Measurements from ENCODE around the gene RADIL. TPM values are rescaled to one million over a fixed set of nuclear protein-coding genes. Genes with fewer than 3 reads are reported as not detected.

The RADIL gene
- polyA plus RNA-seq, 2 donors, result 0.29 to 0.93 TPM

DNA sequence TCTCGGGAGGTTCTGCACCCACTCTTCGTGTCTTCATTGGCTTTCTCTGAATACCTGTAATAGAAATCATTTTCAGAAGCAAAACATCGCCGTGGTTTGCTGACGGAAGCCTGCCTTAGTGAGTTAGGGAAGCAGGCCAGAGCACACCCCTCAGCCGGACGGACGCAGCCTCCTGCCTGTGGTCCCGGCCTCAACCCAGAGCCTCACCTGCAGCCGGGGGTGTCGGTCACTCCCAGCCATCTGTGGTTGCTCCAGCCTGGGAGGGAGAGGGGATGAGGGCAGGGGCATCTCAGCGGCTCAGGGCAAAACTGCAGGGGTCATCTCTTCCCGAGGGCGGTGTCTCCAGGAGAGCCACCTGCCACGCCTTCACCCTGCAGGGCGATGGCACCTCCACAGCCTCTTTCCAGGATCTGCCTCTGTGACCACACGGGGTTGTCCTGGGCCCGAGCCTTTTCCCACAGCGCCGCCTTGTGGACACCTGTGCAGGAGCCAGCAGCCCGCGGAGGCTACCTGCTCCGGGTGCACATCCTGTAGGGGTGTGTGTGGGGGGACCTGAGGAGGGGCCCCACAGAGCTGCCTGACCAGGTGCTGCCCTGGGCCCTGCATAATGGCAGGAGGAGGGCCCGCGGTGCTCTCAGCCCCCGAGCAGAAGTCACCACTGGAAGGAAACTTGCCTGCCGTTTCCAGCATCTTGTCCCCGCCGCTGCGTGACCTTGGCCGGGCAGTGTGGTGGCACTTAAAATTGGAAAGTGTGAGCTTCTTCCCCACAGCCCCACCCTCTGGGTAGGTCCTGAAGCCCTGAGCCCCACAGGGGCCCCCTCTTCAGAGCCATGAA lies 129.7 kb downstream of the RADIL start:
- Histone ChIP-seq H3K9me3 (ENCODE audit: control insufficient read depth in 2 of 2, insufficient read depth in 1 of 2, low read depth in 1 of 2, low read length in 1 of 2) (no peaks in the 10 kb centered on the region), H3K27ac (ENCODE audit: low read depth in 2 of 2, low read length in 1 of 2) (no peak overlapping the region)

DNA sequence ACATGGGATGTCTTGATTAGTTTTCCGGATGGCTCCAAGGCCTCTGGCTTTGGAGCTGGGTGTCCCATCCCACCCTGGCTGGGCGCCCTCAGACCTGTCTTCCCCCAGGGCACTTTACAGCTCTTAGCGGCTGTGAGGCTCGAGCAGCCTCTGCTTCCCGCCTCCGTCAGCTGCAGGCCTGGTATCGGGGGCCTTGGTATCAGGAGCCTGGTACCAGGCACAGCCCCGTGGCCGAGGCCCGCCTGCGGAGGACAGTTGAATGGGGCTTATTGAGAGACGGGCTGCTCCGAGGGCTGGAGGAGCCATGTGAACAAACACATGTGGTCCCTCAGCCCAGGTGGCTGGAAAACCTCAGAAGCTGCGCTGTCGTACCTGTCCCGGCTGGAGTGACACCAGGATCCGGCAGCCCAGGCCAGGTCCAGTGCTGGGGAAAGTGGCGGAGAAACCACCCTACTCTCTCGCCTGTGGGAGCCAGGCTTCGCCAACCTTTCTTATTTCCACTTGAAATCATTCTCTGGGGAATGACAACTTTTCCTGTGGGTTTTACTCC lies 132.0 kb downstream of the RADIL start:
- peaks cover 0 to 18% of the 10 kb centered on the region in 2 donors for H3K36me3 ChIP-seq (ENCODE audit: control insufficient read depth in 2 of 2, insufficient read depth in 2 of 2, low read length in 1 of 2)
- H3K4me3 ChIP-seq (ENCODE audit: low read depth in 1 of 2, low read length in 2 of 2), result no peak overlapping the region
- H3K27ac ChIP-seq (ENCODE audit: low read depth in 2 of 2, low read length in 1 of 2), result no peak overlapping the region
- H3K4me1 ChIP-seq (ENCODE audit: control insufficient read depth in 2 of 2, insufficient read depth in 2 of 2, low read length in 1 of 2), result peaks cover 0 to 6% of the 10 kb centered on the region in 2 donors
- no peaks in the 10 kb centered on the region for H3K9me3 ChIP-seq (ENCODE audit: control insufficient read depth in 2 of 2, insufficient read depth in 1 of 2, low read depth in 1 of 2, low read length in 1 of 2)
- WGBS, 2 donors, result 81 to 93% methylated on average over 20 of the region's 20 CpGs
- H3K27me3 ChIP-seq (ENCODE audit: control insufficient read depth in 1 of 2, insufficient read depth in 2 of 2, low read length in 2 of 2), result no peaks in the 10 kb centered on the region

More for the DNA sequence above, 129.7 kb downstream of the RADIL start:
- Histone ChIP-seq H3K4me1 (ENCODE audit: control insufficient read depth in 2 of 2, insufficient read depth in 2 of 2, low read length in 1 of 2) (peaks cover 0 to 3% of the 10 kb centered on the region in 2 donors), H3K36me3 (ENCODE audit: control insufficient read depth in 2 of 2, insufficient read depth in 2 of 2, low read length in 1 of 2) (peaks cover 0 to 30% of the 10 kb centered on the region in 2 donors), H3K4me3 (ENCODE audit: low read depth in 1 of 2, low read length in 2 of 2) (no peak overlapping the region), H3K27me3 (ENCODE audit: control insufficient read depth in 1 of 2, insufficient read depth in 2 of 2, low read length in 2 of 2) (no peaks in the 10 kb centered on the region)
- WGBS, 2 donors, result 47 to 48% methylated on average over 31 of the region's 31 CpGs

DNA sequence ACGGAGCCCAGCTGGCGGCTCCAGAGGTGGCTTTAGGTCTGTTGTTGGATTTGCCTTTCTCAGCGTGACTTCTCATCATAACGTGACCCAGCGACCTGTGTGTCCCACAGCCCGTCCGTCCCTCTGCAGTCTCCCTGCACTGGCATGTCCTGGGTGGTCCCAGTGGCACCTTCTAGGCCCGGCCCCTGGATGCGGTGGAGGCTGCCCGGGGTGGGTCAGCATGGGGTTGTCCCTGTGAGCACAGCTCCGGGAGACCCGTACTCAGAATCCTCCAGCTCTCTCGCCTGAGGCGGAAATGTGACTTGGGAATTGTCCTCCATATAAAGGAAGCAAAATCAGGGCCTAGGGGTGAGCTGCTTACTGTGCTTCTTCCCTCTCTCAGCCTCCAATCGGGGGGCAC lies 133.7 kb downstream of the RADIL start:
- Histone ChIP-seq H3K27me3 (ENCODE audit: control insufficient read depth in 1 of 2, insufficient read depth in 2 of 2, low read length in 2 of 2) (no peaks in the 10 kb centered on the region), H3K4me1 (ENCODE audit: control insufficient read depth in 2 of 2, insufficient read depth in 2 of 2, low read length in 1 of 2) (peaks cover 0 to 6% of the 10 kb centered on the region in 2 donors), H3K36me3 (ENCODE audit: control insufficient read depth in 2 of 2, insufficient read depth in 2 of 2, low read length in 1 of 2) (peaks cover 0 to 10% of the 10 kb centered on the region in 2 donors), H3K27ac (ENCODE audit: low read depth in 2 of 2, low read length in 1 of 2) (no peak overlapping the region), H3K9me3 (ENCODE audit: control insufficient read depth in 2 of 2, insufficient read depth in 1 of 2, low read depth in 1 of 2, low read length in 1 of 2) (no peaks in the 10 kb centered on the region), H3K4me3 (ENCODE audit: low read depth in 1 of 2, low read length in 2 of 2) (no peak overlapping the region)
- WGBS, 2 donors, result 92 to 94% methylated on average over 15 of the region's 15 CpGs

DNA sequence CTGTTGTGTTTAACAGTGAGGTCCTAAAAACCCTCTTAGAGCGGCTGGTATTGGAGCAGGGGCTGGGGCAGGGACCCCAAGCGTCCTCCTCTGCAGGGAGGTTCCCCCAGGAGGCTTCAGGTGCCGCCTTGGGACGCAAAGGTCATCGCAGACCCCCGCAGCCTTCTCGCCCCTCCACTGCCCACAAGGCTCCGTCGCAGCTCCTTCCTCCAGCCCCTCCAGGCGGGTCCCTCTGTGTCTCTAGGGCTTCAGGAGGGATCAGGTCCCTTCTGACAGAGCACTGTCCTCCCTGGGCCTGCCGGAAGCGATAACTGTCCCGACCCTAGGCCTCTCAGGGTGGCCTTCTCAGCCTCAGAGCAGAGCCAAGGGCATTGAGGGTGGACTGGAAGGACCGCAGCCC lies 134.2 kb downstream of the RADIL start:
- Histone ChIP-seq H3K36me3 (ENCODE audit: control insufficient read depth in 2 of 2, insufficient read depth in 2 of 2, low read length in 1 of 2) (peaks cover 0 to 6% of the 10 kb centered on the region in 2 donors), H3K4me3 (ENCODE audit: low read depth in 1 of 2, low read length in 2 of 2) (no peak overlapping the region), H3K27me3 (ENCODE audit: control insufficient read depth in 1 of 2, insufficient read depth in 2 of 2, low read length in 2 of 2) (no peaks in the 10 kb centered on the region), H3K27ac (ENCODE audit: low read depth in 2 of 2, low read length in 1 of 2) (no peak overlapping the region), H3K4me1 (ENCODE audit: control insufficient read depth in 2 of 2, insufficient read depth in 2 of 2, low read length in 1 of 2) (peaks cover 0 to 8% of the 10 kb centered on the region in 2 donors), H3K9me3 (ENCODE audit: control insufficient read depth in 2 of 2, insufficient read depth in 1 of 2, low read depth in 1 of 2, low read length in 1 of 2) (no peaks in the 10 kb centered on the region)
- WGBS, 2 donors, result 93 to 94% methylated on average over 14 of the region's 14 CpGs

Other genes starting within 250 kb of the RADIL start
- gene FOXK1, start 201.4 kb downstream of the RADIL start, polyA plus RNA-seq, result 1 to 10 TPM; 3.9 to 7.1 TPM
- 10 to 100 TPM; 22.1 to 34.5 TPM for gene AP5Z1, start 108.1 kb downstream of the RADIL start, polyA plus RNA-seq
- gene PAPOLB, start 21.7 kb downstream of the RADIL start, polyA plus RNA-seq, result under 1 TPM in 1 of 2 donors, not detected in 1; 0.02 TPM
- gene MMD2, start 75.5 kb upstream of the RADIL start, polyA plus RNA-seq, result not detected
- gene RBAK, start 162.1 kb upstream of the RADIL start, polyA plus RNA-seq, result 1 to 10 TPM; 4.5 to 5.5 TPM

Data from esophagus (tissue), 2 donors.